Measurements from ENCODE around the gene TIGAR.

- TF ChIP-seq CTCF (conservative IDR thresholded peaks at IDR 0.05 in 1 of 2, IDR thresholded peaks at IDR 0.05 in 1 of 2; ENCODE audit: low read depth in 1 of 2, low read length in 2 of 2): no peak
- no peak for TF ChIP-seq EZH2 (IDR thresholded peaks at IDR 0.05; ENCODE audit: low read length, missing control alignments)
Measured at GRCh38 chr12:4330203-4330602, 9.2 kb downstream of the TIGAR start.

Data from fibroblast of lung (primary cell).